Panc1 (cell line): Measurements from ENCODE around the gene CSF2RB. TPM values are rescaled to one million over a fixed set of nuclear protein-coding genes. Genes with fewer than 3 reads are reported as not detected.

Experiments used
- ATAC-seq: fragments of 200-7000 bp; cut with Tn5 transposase; 2 replicates; pipeline ENCODE4 v1.9.1; 2020; ENCODE audit warnings: mild to moderate bottlenecking, moderate library complexity
- BruUV-seq: library from RNA; stranded (reverse); fragments of 400-500 nt; replicated peaks from 2 replicates; lab custom pipeline; 2021; lab: Mats Ljungman, UMichigan
- CTCF ChIA-PET: fragments of 300-600 bp; sonication (Branson Sonifier 250); formaldehyde crosslinking; loops from one replicate; lab custom pipeline; 2022; ENCODE audit warnings: antibody characterized with exemption; lab: Charles Lee
- POLR2A ChIA-PET: fragments of 300-600 bp; sonication (Branson Sonifier 250); formaldehyde crosslinking; loops from one replicate; lab custom pipeline; 2022; ENCODE audit warnings: antibody characterized with exemption; lab: Charles Lee
- DNase-seq: peaks from one replicate; pipeline ENCODE4 v3.0.0-alpha.2; 2010; ENCODE audit warnings: low read depth, low spot score
- H3K27ac ChIP-seq: 2 replicates; pipeline ENCODE4 v1.5.1; 2011; ENCODE audit warnings: mild to moderate bottlenecking, low read length, inconsistent platforms
- H3K27me3 ChIP-seq: fragments of 200-500 bp; sonication (Bioruptor generic); 2 replicates; pipeline ENCODE4 v1.6.0; 2014; ENCODE audit warnings: low read length, inconsistent platforms; ENCODE audit not compliant: control insufficient read depth, insufficient read depth
- H3K36me3 ChIP-seq: fragments of 200-500 bp; sonication (Bioruptor generic); 2 replicates; pipeline ENCODE4 v1.5.1; 2014; ENCODE audit warnings: inconsistent platforms, mild to moderate bottlenecking, low read length, moderate library complexity; ENCODE audit not compliant: control insufficient read depth, insufficient read depth
- H3K4me1 ChIP-seq: 2 replicates; pipeline ENCODE4 v1.5.1; 2011; ENCODE audit warnings: inconsistent platforms, mild to moderate bottlenecking, low read length, moderate library complexity; ENCODE audit not compliant: control insufficient read depth, insufficient read depth
- H3K4me3 ChIP-seq, 2 experiments: 2 replicates each; pipeline ENCODE4 v1.5.1; 2011 to 2012; ENCODE audit warnings: low read depth in 2 of 2, low read length in 2 of 2, mild to moderate bottlenecking in 2 of 2, inconsistent platforms in 1 of 2, moderate library complexity in 1 of 2
- H3K9me3 ChIP-seq: fragments of 200-500 bp; sonication (Bioruptor generic); 2 replicates; pipeline ENCODE4 v1.5.1; 2014; ENCODE audit warnings: low read depth, mild to moderate bottlenecking, inconsistent platforms, low read length, moderate library complexity; ENCODE audit not compliant: control insufficient read depth, insufficient read depth
- POLR2AphosphoS5 ChIP-seq: IDR thresholded peaks from 2 replicates; pipeline ENCODE4 v1.6.1; 2012; ENCODE audit warnings: mild to moderate bottlenecking, low read depth, low read length, moderate library complexity
- REST ChIP-seq, 2 experiments: IDR thresholded peaks; 2 replicates each; pipeline ENCODE4 v1.6.1; 2011 to 2012; ENCODE audit warnings: low read depth in 2 of 2, control low read depth in 1 of 2, low read length in 1 of 2, mild to moderate bottlenecking in 1 of 2, moderate library complexity in 1 of 2; ENCODE audit not compliant: insufficient read depth in 1 of 2
- SIN3A ChIP-seq: IDR thresholded peaks from 2 replicates; pipeline ENCODE4 v1.6.1; 2012; ENCODE audit warnings: low read depth, mild to moderate bottlenecking, low read length, moderate library complexity, borderline replicate concordance; ENCODE audit not compliant: insufficient read depth
- TCF7L2 ChIP-seq: IDR thresholded peaks from 2 replicates; pipeline ENCODE4 v1.6.1; 2011; ENCODE audit warnings: mild to moderate bottlenecking, low read depth, low read length, inconsistent platforms
- in situ Hi-C: cut with HindIII; loops from 2 replicates; pipeline ENCODE4 v1.10.0; 2016; ENCODE audit warnings: low sequenced_read_pairs, low pct_unique_long_range_greater_than_20kb
- intact Hi-C: fragments of 100-400 bp; cut with micrococcal nuclease; formaldehyde crosslinking; loops from one replicate; pipeline ENCODE4 v1.10.0; 2022; ENCODE audit not compliant: unreplicated experiment
- total RNA-seq: library from RNA; stranded (reverse); gene quantifications from one replicate; pipeline ENCODE4 v1.2.1, GENCODE V29; 2021; ENCODE audit not compliant: unreplicated experiment
- TF ChIP-seq, protein P1 (sequence below): fragments of 450-650 bp; IDR thresholded peaks from 2 replicates; pipeline ENCODE4 v1.5.1; 2017; ENCODE audit warnings: mild to moderate bottlenecking

CSF2RB gene
- total RNA-seq, 1 experiment from 2014 or later = not detected

- POLR2A ChIA-PET = no interaction called here
- no peaks in the 10 kb centered on the region for H3K4me1 ChIP-seq
Observed at GRCh38 chr22:36873614-36874308, 39.7 kb upstream of the CSF2RB start.

GRCh38 chr22:36874309-36874696 lies 39.1 kb upstream of the CSF2RB start:
- CTCF ChIA-PET = no interaction called here
- Histone ChIP-seq H3K36me3 (no peaks in the 10 kb centered on the region), H3K27me3 (no peaks in the 10 kb centered on the region; the same call in 1 of the 2 replicates), H3K4me3 (no peak overlapping the region), H3K27ac (no peak overlapping the region), H3K9me3 (no peaks in the 10 kb centered on the region), H3K4me1 (no peaks in the 10 kb centered on the region)
- BruUV-seq = no TSS peak
- ATAC-seq (no peak), DNase-seq (no peak)
- POLR2A ChIA-PET = no interaction called here
- TF ChIP-seq TCF7L2 (no peak), POLR2AphosphoS5 (no peak), SIN3A (no peak), REST (IDR thresholded peaks at IDR 0.05; ENCODE audit: insufficient read depth in 1 of 2, low read depth in 2 of 2, low read length in 1 of 2) (no peak)
- TF ChIP-seq, protein P1, sequence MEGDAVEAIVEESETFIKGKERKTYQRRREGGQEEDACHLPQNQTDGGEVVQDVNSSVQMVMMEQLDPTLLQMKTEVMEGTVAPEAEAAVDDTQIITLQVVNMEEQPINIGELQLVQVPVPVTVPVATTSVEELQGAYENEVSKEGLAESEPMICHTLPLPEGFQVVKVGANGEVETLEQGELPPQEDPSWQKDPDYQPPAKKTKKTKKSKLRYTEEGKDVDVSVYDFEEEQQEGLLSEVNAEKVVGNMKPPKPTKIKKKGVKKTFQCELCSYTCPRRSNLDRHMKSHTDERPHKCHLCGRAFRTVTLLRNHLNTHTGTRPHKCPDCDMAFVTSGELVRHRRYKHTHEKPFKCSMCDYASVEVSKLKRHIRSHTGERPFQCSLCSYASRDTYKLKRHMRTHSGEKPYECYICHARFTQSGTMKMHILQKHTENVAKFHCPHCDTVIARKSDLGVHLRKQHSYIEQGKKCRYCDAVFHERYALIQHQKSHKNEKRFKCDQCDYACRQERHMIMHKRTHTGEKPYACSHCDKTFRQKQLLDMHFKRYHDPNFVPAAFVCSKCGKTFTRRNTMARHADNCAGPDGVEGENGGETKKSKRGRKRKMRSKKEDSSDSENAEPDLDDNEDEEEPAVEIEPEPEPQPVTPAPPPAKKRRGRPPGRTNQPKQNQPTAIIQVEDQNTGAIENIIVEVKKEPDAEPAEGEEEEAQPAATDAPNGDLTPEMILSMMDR = no peak
- intact Hi-C loops (no loop called here), in situ Hi-C loops (no loop called here)

More at GRCh38 chr22:36873614-36874308, 39.7 kb upstream of the CSF2RB start:
- no peaks in the 10 kb centered on the region for H3K9me3 ChIP-seq
- in situ Hi-C loops = no loop called here
- no peak overlapping the region for H3K4me3 ChIP-seq
- no peaks in the 10 kb centered on the region for H3K36me3 ChIP-seq
- peak; percentile 80 for ATAC-seq
- CTCF ChIA-PET = no interaction called here
- intact Hi-C loops = no loop called here
- TF ChIP-seq SIN3A = no peak
- TF ChIP-seq, protein P1 = peak; percentile 69
- TF ChIP-seq REST (IDR thresholded peaks at IDR 0.05; ENCODE audit: insufficient read depth in 1 of 2, low read depth in 2 of 2, low read length in 1 of 2) = no peak
- H3K27me3 ChIP-seq = no peaks in the 10 kb centered on the region; the same call in 1 of the 2 replicates
- H3K27ac ChIP-seq = no peak overlapping the region
- BruUV-seq = no TSS peak
- DNase-seq = peak; percentile 20
